IPS-11a (cell line): ENCODE results near the gene COG4.

Experiments
- H3K4me3 ChIP-seq: one replicate; pipeline ENCODE4 v1.5.1; 2013; ENCODE audit warnings: low read depth, low read length, control low read depth

COG4 gene

DNA sequence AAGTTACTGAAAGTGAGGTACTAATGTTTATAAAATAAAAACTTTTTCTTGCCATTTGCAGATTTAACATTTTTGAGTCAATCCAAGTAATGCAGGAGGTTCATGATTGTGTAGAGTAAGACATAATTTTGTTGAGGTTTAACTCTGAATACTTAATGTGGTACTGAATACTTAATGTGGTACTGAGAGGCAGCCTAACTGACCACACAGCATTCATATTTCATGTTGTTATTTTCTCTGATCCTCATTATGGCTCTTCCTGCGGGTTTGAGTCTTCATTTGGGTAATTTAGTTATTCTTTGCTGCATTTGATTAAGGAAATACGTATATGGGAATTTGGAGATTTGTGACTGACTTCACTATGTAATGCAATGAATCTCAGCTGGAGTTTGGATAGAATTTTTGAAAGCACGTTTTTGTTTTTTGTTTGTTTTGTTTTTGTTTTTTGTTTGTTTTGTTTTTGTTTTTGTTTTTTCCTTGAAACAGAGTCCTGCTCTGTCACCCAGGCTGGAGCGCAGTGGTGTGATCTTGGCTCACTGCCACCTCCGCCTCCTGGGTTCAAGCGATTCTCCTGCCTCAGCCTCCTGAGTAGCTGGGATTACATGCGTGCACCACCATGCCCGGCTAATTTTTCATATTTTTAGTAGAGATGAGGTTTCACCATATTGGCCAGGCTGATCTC, 4.1 kb upstream of the COG4 start:
- no peak overlapping the region for H3K4me3 ChIP-seq

DNA sequence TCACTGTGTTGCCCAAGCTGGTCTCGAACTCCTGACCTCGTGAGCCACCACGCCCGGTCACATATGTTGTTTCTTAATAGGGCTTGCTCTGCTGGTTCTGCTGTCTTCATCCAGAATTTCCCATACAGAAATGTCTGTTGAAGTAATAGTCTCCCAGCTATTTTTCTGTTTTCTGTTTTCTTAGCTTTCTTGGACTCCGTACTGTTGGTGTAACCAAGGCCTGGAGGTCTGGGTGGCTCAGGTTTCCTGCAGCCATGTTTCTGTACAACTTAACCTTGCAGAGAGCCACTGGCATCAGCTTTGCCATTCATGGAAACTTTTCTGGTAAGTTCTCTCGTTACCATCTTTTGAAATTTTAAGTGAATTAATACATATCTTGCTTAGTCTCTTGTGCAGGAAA, 3.0 kb upstream of the COG4 start:
- H3K4me3 ChIP-seq = no peak overlapping the region

DNA sequence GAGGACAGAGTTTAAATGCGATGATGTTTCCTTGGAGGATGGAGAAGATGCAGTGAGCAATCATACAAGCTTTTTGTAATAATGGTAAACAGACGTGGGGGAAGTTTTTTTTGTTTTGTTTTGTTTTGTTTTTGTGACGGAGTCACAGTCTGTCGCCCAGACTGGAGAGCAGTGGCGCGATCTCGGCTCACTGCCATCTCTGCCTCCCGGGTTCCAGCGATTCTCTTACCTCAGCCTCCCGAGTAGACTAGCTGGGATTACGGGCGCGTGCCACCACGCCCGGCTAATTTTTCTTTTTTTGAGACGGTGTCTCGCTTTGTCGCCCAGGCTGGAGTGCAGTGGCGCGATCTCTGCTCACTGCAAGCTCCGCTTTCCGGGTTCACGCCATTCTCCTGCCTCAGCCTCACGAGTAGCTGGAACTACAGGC, 1.1 kb upstream of the COG4 start:
- peak overlapping the region; percentile 99 for H3K4me3 ChIP-seq

DNA sequence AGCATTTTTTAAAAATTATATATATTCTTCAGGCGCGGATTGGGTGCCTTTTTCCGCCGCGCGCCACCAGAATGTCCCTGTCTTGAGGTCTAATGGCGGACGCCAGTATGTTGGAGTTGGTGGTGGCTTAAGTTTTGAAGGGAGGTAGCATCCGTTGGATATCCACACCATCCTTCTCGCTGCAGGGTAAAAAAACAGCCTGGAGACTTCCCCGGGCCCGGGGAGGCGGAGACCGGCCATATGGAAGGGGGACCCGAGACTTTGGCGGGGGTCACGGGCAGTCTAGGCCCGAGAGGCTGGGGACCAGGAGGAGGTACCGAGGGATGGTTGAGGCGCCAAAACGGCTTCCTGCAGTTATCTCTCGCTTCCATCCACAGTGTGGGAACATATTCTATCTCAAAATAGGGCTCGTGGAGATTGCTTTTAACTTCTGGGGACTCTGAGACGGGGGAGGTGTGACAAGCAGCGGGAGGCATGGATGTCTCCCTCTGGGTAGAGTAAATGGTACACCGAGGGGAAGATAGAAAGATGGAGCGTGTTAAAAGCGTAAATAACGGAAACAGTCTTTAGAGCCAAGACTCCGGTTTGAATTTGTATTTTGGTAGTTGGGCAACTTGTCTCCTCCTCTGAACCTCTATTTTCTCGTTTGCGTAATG, 517 bp upstream of the COG4 start, which contains the start of gene SF3B3:
Gene SF3B3 (plus strand): TSS at position 74 of the 656 bp plus-strand sequence. CDS start 2,841 bp downstream, outside the sequence.
- H3K4me3 ChIP-seq = peak within 1 kb of the TSS; percentile 99

DNA sequence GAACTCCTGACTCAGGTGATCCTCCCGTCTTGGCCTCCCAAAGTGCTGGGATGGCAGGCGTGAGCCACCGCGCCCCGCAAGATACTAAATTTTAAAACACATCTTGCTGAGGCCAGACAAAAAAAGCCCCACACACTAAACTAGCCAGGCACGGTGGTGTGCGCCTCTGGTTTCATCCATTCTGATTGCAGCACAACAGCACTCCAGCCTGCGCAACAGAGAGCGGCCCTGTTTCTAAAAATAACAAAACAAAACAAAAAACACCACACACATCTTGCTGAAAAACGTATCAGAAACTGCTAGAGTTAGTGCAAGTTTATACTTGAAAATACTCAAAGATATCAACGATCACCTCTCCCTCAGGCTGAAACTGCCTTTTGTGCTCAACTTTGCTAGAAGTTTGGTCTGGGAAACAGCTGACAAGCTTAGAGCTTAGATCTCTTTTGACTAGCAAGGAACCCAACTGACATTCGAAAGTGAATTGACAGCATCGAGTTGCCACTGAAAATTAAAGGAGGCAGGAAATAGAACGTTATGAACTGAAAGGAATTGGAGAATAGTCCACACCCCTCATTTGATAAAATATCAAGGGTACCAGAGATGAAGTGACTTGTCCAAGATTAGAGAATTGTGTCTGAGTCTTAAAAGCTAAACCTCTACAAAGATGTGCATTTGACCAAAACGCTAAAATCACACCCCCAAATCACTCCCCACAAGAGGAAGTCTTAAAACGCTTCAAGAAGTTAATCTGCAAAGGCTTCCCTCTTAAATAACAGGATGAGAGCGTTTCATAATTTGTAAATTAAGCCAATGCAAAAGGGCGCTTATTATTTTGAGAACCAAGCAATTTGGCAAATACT, 908 bp downstream of the COG4 start:
- peak overlapping the region; percentile 99 for H3K4me3 ChIP-seq

DNA sequence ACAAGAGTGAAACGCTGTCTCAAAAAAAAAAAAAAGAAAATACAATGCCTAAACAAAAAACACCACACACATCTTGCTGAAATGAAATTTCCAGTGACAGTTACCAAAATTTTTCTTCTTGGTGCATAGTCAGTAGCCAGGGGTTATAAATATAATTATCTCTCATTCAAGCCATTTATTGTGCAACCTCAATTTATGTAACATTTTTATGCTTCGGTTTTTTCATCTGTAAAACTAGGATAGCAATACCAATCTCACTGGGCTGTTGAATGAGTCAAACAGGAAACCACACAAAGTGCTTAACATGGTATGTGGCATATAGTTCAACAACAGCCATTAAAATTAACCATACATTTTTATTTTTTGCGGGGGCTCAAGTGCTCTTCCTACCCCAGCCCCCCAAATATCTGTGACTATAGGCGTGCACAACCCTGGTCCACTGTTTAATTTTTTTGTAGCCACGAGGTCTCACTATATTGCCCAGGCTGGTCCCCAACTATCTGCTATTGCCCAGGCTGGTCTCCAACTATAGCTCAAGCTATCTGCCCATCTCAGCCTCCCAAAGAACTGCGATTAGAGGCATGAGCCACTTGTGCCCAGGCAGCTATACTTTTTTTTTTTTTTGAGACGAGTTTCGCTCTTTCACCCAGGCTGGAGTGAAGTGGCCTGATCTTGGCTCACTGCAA, 2.6 kb downstream of the COG4 start:
- H3K4me3 ChIP-seq = no peak overlapping the region

DNA sequence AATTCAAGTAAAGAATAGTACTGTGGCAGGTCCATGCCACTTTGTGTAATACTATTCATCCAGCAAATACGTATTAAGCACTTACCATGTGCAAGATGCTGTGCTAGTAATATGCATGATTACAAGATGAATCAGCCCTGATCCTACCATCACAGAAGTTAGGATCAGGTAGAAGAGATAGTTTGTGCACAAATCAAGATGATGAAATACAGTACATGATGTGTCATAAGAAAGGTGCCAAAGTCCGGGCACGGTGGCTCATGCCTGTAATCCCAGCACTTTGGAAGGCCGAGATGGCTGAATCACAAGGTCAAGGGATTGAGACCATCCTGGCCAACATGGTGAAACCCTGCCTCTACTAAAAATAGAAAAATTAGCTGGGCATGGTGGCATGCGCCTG, 10.9 kb downstream of the COG4 start:
- H3K4me3 ChIP-seq = no peak overlapping the region

DNA sequence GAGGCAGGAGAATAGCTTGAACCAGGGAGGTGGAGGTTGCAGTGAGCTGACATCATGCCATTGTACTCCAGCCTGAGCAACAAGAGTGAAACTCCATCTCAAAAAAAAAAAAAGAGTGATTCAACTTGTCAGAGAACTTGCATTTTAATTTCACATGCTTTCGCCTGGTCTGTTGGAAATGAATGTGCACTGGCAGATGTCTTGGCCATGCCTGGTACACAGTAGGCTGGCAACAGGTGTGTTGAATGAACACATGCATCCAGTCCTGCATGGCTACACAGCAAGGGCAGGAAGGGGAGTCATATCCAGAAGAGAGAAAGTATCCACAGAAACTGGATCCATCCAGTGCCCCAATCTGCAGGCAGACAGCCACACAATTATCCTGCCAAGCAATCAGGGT, 11.5 kb downstream of the COG4 start:
- no peak overlapping the region for H3K4me3 ChIP-seq

DNA sequence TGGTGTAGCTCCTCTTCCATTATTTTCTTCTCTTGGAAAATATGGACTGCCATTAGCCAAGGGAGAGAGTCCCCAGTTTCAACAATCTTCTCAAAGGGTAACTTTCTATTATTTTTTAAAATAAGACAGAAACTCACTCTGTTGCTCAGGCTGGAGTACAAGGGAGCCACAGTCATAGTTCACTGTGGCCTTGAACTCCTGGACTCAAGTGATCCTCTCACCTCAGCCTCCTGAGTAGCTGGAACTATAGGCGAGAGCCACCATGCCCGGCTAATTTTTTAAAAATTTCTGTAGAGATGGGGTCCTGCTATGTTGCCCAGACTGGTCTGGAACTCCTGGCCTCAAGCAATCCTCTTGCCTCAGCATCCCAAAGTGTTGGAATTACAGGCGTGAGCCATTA, 13.1 kb downstream of the COG4 start:
- H3K4me3 ChIP-seq = no peak overlapping the region

DNA sequence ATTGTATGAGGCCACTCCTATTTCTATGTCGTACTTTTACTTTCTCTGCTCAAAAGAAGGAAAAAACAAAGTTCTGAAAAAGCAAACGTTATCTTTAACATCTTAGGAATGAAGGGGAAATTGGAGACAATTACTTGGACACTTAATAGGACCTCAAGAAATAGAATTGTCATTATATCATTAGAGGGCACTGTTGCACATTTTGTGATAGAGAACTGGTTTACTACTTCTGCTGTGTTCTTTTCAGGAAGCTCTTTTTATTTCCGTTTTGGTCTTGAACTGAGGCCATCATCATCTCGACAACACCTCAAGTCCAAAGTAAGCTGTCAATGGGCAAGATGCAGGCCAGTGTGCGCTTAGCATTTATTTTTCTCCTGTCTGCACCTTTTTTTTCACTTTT, 14.6 kb downstream of the COG4 start:
- H3K4me3 ChIP-seq = no peak overlapping the region

DNA sequence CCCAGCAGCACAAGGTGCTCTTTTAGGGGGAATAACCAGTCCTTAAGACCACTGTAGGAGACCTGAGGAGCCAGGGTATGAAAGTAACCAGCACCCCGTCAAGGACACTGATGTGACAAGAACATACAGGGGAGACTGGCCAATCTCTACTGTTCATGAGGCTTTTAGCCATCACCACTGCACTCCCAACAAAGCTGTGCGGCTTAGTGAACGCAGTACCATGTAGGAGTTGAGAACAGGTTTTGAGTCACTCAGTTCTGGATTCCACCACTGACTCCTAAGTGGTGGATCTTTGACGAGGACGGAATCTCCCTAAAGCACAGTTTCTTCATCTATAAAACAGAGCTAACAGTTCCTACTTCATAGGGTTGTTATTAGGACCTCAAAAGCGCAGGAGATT, 26.8 kb downstream of the COG4 start:
- no peak overlapping the region for H3K4me3 ChIP-seq

DNA sequence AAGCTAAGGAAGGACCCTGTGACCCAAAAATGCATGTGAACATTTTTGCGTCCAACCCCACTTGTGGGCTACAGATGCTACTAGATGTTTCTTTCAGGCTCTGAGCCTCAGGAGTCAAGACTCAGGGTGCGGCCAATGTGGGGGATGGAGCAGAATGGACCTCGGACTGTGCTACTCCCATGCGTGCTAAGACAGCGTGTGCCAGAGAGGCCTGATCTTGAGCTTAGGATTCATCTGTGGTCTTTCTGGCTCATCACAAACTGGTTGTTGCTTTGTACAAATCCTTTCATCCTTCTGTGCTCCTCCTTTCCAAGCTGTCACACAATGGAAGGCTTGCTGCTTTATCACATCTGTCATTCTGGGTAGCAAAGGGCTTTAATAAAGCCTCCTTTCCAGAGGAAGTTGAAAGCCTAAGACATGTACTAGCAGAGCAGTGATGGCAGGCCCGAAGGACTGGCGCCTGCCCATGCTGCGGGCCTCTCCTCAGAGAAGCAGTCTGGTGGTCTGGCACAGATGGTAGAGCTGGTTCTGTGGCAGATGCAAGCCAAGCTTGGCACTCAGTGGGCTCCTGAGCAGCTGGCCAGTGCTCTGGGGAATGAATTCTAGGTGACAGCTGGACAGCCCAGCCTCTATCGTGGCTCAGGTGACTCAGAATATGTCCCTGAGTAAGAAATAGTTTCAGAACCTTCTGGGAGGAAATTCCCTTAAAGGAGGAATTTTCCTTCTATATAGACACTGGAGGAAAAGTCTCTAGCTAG, 27.8 kb downstream of the COG4 start:
- H3K4me3 ChIP-seq = no peak overlapping the region

DNA sequence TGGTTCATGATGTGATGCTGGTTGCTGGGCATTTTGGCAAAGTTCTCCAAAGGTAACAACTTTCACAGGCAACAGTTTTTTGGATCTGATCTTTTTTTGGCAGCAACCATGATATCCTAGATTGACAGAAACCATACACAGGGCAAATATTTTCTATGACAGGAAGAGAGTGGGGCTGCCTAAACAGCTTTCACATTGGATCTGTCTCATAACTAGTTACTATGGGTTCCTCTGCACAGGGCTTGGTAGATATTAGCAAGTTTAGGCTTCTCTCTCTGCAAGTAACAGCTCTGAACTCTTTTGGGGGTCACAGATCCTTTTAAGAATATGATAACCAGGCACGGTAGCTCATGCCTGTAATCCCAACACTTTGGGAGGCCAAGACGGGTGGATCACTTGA, 28.6 kb downstream of the COG4 start:
- H3K4me3 ChIP-seq = no peak overlapping the region

DNA sequence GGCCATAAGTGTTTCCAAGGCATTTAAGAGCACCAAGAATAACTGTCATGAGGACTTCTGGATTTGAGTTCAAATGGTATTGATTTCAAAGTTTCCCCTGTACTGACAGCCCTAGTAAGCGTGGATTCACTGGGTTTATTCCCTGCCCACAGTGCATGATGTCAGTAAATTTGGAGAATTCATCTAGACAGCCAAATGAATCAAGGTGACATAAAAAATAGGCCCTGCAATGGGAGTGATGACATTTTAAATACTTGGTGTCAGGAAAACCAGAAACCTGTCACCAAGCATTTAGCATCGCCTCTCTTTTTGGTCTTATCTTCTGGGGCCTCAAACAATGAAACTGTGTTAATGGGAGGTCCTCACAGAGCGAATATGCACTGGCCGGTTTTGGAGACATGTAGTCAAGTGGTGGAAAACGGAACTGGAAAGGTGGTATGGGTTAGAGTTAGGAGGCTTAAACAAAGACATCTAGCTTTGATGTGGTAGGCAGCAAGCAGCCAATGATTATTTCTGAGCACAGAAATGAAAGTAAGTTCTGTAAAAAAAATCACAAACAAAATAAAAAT, 29.1 kb downstream of the COG4 start:
- no peak overlapping the region for H3K4me3 ChIP-seq

DNA sequence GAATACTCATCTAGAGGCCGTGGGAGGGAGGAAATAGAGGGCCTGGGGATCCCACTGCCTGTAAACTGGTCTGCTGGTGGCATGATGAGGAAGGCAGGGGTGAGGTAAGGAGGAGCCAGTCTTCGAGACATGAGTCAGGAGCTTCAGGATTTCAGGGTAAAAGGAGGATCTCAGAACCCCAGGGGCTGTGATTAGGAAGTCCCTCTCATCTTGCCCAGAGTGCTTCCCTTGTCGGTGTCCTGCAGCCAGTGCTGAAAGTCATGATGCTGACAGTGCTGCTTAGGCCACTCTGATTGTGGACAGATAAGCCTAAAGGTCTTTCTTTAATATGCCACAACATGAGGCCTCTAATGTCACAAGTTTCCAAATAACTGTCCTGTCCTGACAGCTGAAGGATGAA, 29.6 kb downstream of the COG4 start:
- no peak overlapping the region for H3K4me3 ChIP-seq

DNA sequence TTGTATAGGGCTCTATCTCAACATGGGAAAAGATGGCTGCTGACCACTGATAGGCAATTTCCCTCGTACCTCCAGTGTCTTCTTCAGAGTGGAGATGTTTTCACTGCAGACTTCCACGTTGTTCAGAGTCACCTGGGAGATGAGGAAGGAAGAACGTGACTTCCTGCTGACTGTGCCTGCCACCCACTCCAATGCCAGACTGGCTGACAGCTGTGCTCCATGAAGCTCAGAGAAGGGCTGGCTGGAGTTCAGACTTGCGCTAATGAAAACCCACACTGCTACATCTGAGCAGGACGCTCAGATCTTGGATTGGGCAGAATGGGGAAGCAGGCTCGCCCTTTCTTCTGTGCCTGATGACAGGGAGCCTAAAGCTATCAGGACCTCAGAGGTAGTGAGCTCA, 33.1 kb downstream of the COG4 start:
- no peak overlapping the region for H3K4me3 ChIP-seq

DNA sequence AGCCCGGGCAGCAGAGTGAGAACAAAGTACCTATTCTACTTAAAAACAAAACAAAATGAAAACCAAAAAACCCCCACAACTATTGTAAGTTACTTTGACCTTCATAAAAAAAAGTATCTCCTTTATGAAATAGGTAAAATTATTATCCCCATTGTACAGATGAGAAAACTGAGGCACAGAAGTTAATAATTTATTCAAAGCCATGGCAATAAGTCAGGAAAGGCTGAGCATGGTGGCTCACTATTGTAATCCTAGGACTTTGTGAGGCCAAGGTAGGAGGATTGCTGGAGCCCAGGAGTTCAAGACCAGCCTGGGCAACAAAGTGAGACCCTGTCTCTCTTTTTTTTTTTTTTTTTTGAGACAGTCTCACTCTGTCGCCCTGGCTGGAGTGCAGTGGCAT, 38.5 kb downstream of the COG4 start:
- no peak overlapping the region for H3K4me3 ChIP-seq

DNA sequence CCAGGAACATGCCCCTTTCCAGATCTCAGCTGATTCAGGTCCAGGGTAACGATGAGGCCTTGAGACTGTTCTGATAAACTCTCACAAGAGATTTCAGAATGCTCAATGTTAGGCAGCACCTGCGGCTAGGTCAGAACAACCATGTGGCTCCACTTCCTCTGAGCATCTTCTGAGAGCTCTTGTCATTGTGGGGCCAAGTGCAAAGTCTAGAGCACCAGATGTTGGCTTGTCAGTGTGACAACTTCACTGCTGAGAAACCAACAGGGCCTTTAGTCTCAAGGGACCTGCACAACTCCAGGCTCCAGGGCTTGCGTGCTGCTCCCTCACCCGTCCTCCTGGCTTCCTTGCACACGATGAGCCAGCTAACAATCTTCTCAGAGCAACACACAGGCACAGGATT, 39.9 kb downstream of the COG4 start:
- H3K4me3 ChIP-seq = no peak overlapping the region

DNA sequence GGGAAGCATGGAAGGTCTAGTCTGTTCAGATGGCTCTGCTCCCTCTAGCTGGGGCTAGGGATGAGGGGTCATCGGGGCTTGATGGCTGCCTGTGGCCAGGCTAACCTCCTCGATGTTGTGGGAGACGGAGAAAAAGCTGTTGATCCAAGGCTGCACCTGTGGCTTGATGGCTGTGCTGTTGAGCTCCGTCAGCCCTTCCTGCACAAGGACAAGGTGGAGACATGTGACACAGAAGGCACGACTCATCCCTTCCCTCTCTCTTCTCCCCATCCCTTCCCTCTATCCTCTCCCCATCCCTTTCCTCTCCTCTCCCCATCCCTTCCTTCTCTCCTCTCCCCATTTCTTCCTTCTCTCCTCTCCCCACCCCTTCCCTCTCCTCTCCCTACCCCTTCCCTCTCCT, 40.7 kb downstream of the COG4 start:
- H3K4me3 ChIP-seq = no peak overlapping the region

DNA sequence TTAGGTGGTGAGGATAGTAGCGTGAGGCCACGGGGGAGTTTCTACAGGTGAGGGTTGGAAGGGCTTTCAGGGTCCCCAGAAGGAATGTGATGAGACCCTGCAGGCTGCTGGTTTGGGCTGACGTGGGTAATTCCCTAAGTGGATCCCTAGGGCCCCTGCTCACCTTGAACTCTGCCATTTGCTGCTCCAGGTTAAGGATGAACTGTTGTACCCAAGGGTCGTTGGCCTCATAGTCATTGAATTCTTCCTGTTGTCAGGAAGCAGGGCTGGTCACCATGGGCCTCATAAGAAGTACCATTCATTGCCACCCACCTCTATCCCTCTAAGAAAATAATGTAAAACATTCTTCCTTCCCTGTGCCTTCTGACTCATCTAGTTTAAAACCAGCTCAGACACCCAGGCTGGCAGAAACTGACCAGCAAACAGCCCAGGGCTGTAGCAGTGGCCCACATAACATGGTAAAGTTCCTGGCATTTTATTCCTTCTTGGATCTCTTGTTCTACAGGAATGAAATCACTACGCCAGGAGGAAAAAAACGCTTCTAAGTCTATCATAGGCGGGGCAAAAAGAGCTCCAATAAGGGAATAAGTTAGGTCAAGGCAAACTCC, 41.3 kb downstream of the COG4 start:
- no peak overlapping the region for H3K4me3 ChIP-seq
